Gastrocnemius medialis (tissue), 4 donors: ENCODE measurements around the gene ASB10. TPM values are rescaled to one million over a fixed set of nuclear protein-coding genes. Genes with fewer than 3 reads are reported as not detected.
A peak's percentile ranks its signal among the peaks of the same experiment; 100 is the strongest.

Experiments
- ATAC-seq, 2 donors: fragments of 150-250 bp; one replicate each; pipeline ENCODE4 v1.9.1; 2016
- DNase-seq, 2 donors: peaks; one replicate each; pipeline ENCODE4 v3.0.0-alpha.2; 2019
- H3K27ac ChIP-seq, 4 donors: fragments of 200-600 bp; sonication (generic); 1 replicate in 1 of 4; 2 replicates in 3 of 4; pipeline ENCODE4 v1.5.1; 2016 to 2018; ENCODE audit warnings: mild to moderate bottlenecking in 2 of 4, moderate library complexity in 1 of 4
- H3K27me3 ChIP-seq, 3 donors: fragments of 200-600 bp; sonication (generic) in 2 of 3; 1 replicate in 1 of 3; 2 replicates in 2 of 3; pipeline versions ENCODE4 v1.5.1 to v1.6.0; 2016 to 2019; ENCODE audit warnings: mild to moderate bottlenecking in 1 of 3, moderate library complexity in 1 of 3
- H3K36me3 ChIP-seq, 2 donors: fragments of 200-600 bp; sonication (generic) in 1 of 2; one replicate each; pipeline ENCODE4 v1.5.1; 2017 to 2018
- H3K4me1 ChIP-seq, 2 donors: fragments of 200-600 bp; sonication (generic) in 1 of 2; one replicate each; pipeline ENCODE4 v1.5.1; 2016 to 2017; ENCODE audit warnings: mild to moderate bottlenecking in 2 of 2
- H3K4me3 ChIP-seq, 4 donors: fragments of 200-600 bp; sonication (generic) in 3 of 4; 1 replicate in 1 of 4; 2 replicates in 3 of 4; pipeline ENCODE4 v1.5.1; 2016 to 2019; ENCODE audit warnings: mild to moderate bottlenecking in 2 of 4
- H3K9me3 ChIP-seq, 3 donors: fragments of 200-600 bp; sonication (generic) in 2 of 3; 1 replicate in 1 of 3; 2 replicates in 2 of 3; pipeline ENCODE4 v1.5.1; 2016 to 2019
- CTCF ChIP-seq, 5 experiments: fragments of 450-650 bp in 3 of 5; fragments of 200-600 bp in 2 of 5; sonication (generic) in 2 of 5; IDR thresholded peaks in 4 of 5; conservative IDR thresholded peaks in 1 of 5; 1 replicate in 4 of 5; 2 replicates in 1 of 5; pipeline ENCODE4 v1.5.1; 2016 to 2019; ENCODE audit warnings: antibody characterized with exemption in 5 of 5, mild to moderate bottlenecking in 3 of 5, moderate library complexity in 3 of 5
- POLR2A ChIP-seq, 2 donors: fragments of 450-650 bp; IDR thresholded peaks; one replicate each; pipeline ENCODE4 v1.6.1; 2017; ENCODE audit warnings: antibody characterized with exemption in 2 of 2, mild to moderate bottlenecking in 2 of 2, moderate library complexity in 2 of 2
- in situ Hi-C, 4 donors: fragments of 200-750 bp; cut with MboI; loops; one replicate each; pipeline versions ENCODE4 v1.15.0 to v1.8.0; 2017; ENCODE audit warnings: low sequenced_read_pairs in 4 of 4
- intact Hi-C: fragments of 100-400 bp; cut with DNase I; formaldehyde crosslinking; loops from one replicate; pipeline ENCODE4 v1.15.1; 2023; ENCODE audit warnings: low total_unique reads
- total RNA-seq, 4 donors: library from RNA; depleted of rRNA; stranded (reverse); fragments of >200 nt; gene quantifications; one replicate each; pipeline versions ENCODE4 v1.1.0 to v1.2.3, GENCODE V29; 2016

The ASB10 gene
- total RNA-seq, 4 donors from 2014 or later = 17.1 to 24.8 (median 21.6) TPM

DNA sequence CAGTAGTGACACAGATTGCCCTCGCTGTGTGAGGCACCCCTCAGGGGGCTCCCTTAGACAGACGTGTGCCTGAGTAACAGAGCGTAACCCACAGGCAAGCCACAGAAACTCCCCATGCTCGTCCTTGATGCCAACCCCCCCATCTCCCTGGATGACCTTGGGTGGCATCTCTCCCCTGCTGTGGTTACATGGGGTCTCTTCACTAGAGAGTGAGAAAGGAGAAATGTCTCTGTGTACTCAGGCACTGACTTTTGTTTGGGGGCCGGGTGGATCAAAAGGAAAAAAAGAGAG lies 1.1 kb upstream of the ASB10 start:
- ATAC-seq (no peak), DNase-seq (no peak)
- in situ Hi-C loops (no loop called here), intact Hi-C loops (loop anchor here (5.0 kb wide), 2 partner anchors 106 to 161 kb away; partner anchors contain the start of genes ABCB8, FASTK and TMUB1)
- peak overlapping the region; percentile 91 to 100 (median 99) for H3K27ac ChIP-seq
- H3K9me3 ChIP-seq = no peaks in the 10 kb centered on the region
- no peaks in the 10 kb centered on the region for H3K27me3 ChIP-seq
- H3K36me3 ChIP-seq = no peaks in the 10 kb centered on the region
- peaks cover 26 to 37% of the 10 kb centered on the region in 2 donors for H3K4me1 ChIP-seq
- peak overlapping the region in 1 of 4 donors; percentile 62 for H3K4me3 ChIP-seq
- TF ChIP-seq CTCF (IDR thresholded peaks at IDR 0.05 in 4 of 5, conservative IDR thresholded peaks at IDR 0.05 in 1 of 5) (no peak), POLR2A (IDR thresholded peaks at IDR 0.05) (no peak)

DNA sequence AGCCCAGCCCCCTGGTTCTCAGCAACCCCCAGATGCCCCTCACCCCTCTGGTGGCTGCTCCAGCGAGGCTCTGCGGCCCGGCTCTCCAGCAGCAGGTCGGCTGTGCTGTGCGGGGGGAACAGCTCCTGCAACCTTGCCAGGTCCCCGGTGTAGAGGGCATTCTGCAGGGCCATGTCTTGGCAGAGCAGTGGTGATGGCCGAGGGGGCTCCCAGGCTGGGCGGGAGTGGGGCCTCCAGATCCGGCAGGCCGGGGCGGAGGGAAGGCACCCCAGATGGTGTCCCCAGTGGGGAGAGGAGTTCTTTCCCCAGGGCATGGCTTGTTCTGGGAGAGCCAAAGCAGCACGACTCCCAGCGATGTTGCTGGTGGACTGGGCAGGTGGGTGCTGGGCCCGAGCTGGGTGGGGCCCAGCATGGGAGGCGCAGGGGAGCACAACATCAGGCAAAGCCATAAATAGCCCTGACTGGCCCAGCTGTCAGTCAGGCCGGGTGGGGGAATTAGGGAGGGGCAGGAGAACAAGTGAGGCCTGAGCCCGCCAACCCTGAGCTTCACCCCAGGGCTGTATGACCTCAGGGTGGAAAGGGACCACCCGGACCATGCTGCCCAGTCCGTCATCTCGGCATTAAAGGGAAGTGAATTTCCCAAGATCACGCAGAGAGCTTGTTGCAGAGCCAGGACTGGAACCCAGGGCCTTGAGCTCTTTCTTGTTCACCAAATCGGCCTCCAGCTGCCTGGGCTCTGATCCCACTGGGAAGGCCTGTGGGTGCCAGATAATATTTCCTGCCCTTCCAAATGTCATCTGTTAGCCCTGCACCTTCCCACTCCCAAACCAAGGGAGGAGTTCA lies 580 bp upstream of the ASB10 start:
- H3K27me3 ChIP-seq = no peaks in the 10 kb centered on the region
- DNase-seq (peak; percentile 83 to 93), ATAC-seq (peak; percentile 75 to 81)
- no peaks in the 10 kb centered on the region for H3K9me3 ChIP-seq
- H3K27ac ChIP-seq = peak overlapping the region; percentile 91 to 100 (median 99)
- peak overlapping the region; percentile 57 to 62 (median 60) for H3K4me3 ChIP-seq
- H3K36me3 ChIP-seq = no peaks in the 10 kb centered on the region
- in situ Hi-C loops (no loop called here), intact Hi-C loops (loop anchor here (2.0 to 5.0 kb wide), 3 partner anchors 39 to 160 kb away; partner anchors contain the start of genes ABCB8, ABCF2, FASTK and TMUB1)
- TF ChIP-seq CTCF (IDR thresholded peaks at IDR 0.05 in 4 of 5, conservative IDR thresholded peaks at IDR 0.05 in 1 of 5) = no peak
- TF ChIP-seq POLR2A (IDR thresholded peaks at IDR 0.05) = no peak
- peaks cover 30 to 37% of the 10 kb centered on the region in 2 donors for H3K4me1 ChIP-seq

DNA sequence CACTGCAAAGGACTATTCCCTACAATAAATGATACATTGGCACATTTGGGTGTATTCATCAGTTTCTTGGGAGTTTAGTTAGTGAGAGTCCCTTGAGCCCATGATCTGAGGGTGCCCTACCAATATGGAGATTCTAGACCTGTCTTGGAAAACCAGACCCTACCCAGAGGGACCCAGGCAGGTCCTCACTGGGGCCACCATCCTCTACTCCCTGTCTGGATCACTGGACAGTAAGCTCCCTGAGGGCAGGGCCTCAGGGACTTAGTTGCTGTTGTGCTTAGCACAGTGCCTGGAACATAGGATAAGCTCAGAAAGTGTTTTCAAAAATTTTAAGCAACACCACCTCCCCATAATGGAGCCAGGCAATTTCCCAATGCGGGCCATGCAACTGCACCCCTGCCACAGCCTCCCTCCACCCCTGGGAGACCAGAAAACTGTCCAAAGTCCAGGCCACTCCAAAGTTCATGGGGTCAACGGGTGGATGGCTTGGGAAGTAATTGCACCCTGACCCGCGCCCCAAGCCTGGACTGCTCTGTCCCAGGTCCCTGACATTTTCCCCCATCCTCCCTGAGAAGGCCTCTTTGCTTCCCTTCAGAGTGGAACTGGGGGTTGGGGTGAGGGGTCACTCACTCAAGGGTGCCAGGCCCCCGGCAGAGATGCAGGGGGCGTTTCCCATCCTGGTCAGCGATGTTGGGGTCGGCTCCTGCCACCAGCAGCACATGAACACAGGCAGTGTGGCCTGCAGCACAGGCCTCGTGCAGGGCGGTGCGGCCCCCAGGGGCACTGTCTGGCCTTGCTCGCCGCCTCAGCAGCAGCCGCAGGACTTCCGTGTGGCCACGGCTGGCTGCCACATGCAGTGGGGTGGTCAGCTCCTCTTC lies 1.0 kb downstream of the ASB10 start:
- Histone ChIP-seq H3K4me3 (peak overlapping the region; percentile 57 to 62 (median 60)), H3K27ac (peak overlapping the region; percentile 91 to 100 (median 99)), H3K9me3 (no peaks in the 10 kb centered on the region), H3K4me1 (peaks cover 32 to 41% of the 10 kb centered on the region in 2 donors), H3K36me3 (peaks cover 0 to 3% of the 10 kb centered on the region in 2 donors), H3K27me3 (no peaks in the 10 kb centered on the region)
- DNase-seq (peak in 1 of 2 donors; percentile 55), ATAC-seq (peak; percentile 28 to 33)
- TF ChIP-seq POLR2A (IDR thresholded peaks at IDR 0.05) (no peak), CTCF (IDR thresholded peaks at IDR 0.05 in 4 of 5, conservative IDR thresholded peaks at IDR 0.05 in 1 of 5) (peak in 2 of 5 experiments; percentile 12 to 40)
- in situ Hi-C loops (no loop called here), intact Hi-C loops (loop anchor here (1.0 to 5.0 kb wide), 4 partner anchors 41 to 159 kb away; partner anchors contain the start of genes ABCB8, ABCF2, FASTK and TMUB1)

- H3K4me1 ChIP-seq = peaks cover 21 to 35% of the 10 kb centered on the region in 2 donors
- in situ Hi-C loops (no loop called here), intact Hi-C loops (no loop called here)
- no peak overlapping the region for H3K4me3 ChIP-seq
- peaks cover 0 to 10% of the 10 kb centered on the region in 2 donors for H3K36me3 ChIP-seq
- H3K9me3 ChIP-seq = no peaks in the 10 kb centered on the region
- ATAC-seq (no peak), DNase-seq (peak in 1 of 2 donors; percentile 10)
- TF ChIP-seq CTCF (IDR thresholded peaks at IDR 0.05 in 4 of 5, conservative IDR thresholded peaks at IDR 0.05 in 1 of 5) = no peak
- no peak for TF ChIP-seq POLR2A (IDR thresholded peaks at IDR 0.05)
- no peaks in the 10 kb centered on the region for H3K27me3 ChIP-seq
- peak overlapping the region in 1 of 4 donors; percentile 38 for H3K27ac ChIP-seq
Observed at GRCh38 chr7:151181011-151181431, 6.0 kb downstream of the ASB10 start.
